Right hindlimb (tissue), 1 donor: Measurements from ENCODE around the gene MOSPD2.

Experiments
- DNase-seq: peaks from one replicate; pipeline ENCODE4 v3.0.0-alpha.2; 2018

Gene MOSPD2

DNA sequence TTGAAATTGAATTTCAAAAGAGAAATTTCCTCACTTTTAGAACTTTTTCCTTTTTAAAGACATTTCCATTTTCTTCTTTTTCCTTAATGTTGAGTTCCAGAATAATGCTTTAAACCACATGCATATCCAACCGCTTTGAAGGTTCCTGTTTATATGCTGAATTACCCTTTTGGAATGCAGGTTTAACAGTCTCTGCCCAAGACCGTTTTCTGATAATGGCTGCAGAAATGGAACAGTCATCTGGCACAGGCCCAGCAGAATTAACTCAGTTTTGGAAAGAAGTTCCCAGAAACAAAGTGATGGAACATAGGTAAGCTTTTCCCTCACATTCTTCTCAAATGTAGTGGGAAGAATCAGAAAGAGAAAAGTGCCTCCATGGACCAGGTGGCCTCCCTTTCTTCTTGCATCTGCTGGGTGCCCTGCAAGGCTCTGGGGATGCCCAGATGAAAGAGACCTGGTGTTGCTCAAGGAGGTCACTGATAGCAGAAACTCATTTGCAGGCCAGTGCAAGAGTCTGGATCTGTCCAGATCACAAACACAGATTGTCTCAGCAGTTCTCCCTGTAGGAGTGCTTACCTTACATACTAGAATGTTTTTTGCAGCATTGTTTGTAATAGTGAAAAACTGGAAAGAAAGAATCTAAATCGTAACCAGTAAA lies 42.9 kb downstream of the MOSPD2 start:
- no peak for DNase-seq

DNA sequence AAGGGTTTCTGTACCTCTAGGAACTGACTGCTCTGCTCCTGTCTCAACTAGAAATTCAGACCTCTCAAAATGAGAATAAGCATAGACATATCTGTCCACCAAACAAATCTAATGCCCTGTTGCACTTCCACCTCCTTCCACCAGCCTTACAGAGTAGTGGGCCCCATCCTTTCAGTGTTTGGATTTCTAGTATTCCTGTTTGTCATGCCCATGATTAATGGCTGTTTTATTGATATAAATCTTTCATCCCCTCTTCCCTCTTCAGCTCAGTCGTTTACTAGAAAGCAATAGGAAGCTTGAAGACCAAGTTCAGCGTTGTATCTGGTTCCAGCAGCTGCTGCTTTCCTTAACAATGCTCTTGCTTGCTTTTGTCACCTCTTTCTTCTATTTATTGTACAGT lies 46.2 kb downstream of the MOSPD2 start:
- DNase-seq: no peak

DNA sequence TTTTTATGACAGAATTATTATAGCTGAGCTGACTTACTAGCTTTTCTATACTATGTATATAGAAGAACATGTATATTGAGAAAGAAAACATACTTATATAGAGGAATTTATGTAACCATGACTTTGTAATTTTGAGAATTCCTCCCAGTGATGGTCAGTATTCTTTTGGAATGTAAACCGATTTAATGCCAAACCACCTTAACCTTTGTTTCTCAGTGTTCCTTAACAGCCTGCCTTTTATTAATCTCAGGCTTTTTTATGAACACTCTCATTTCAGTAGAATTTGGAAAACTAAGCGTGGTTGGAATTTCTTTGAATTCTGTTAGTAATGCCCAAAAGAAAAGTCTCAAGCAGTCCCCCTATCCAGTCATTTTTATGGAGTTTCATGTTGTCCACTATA lies 47.0 kb downstream of the MOSPD2 start:
- no peak for DNase-seq

DNA sequence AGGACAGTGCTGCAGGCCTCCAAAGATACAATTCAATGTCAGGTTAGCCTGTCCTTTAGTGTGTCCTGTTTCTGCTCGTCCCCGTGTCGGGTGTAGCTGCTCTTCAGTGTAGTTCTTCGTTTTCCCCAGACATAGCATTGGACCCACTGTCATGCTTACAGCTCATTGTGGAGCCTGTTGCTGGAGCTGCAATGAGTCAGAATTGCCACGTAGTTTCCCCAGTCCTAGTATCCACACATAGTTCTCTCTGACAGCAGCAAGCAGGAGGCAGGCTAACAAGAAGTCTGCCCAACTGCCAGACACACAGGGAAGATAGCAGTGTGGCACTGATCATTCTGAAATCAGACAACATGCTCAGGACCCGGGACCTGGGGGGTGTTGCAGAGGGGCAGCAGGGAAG lies 49.2 kb downstream of the MOSPD2 start:
- DNase-seq: no peak

DNA sequence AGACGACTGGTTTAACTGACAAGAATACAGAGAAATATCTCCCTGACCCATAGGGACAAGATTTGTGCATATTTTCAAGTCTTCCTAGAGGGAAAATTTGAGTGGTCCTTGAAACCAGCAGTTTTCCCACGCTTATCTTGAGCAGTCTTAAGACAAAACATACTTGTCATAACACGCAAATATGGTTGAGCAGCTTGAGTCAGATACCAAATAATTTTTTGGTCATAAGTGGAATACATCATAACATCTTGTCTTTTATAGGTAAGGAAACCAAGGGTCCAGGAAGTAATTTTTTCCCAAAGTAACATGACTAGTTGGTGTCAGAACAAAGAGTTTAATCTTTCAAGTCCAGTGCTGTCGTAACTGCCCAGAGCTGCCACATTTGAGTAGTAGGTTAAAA lies 50.5 kb downstream of the MOSPD2 start:
- no peak for DNase-seq

DNA sequence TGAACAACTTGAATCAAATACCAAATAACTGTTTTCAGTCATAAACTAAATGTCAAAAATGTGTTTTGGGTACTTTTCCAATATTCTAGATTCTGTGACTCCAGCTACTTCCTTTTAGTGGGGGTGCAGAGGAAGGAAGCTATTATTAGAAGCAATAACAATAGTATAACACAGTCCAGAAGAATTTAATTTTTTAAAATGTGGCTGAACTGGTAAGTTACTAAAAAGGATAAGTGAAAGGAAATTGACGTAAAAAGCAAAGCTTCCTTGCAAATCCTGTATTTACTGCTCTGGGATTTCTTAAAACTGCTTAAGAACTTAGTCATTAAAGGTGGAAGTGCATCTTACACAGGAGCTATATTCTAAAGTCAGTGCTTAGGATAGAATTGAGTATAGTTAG lies 53.2 kb downstream of the MOSPD2 start:
- no peak for DNase-seq

DNA sequence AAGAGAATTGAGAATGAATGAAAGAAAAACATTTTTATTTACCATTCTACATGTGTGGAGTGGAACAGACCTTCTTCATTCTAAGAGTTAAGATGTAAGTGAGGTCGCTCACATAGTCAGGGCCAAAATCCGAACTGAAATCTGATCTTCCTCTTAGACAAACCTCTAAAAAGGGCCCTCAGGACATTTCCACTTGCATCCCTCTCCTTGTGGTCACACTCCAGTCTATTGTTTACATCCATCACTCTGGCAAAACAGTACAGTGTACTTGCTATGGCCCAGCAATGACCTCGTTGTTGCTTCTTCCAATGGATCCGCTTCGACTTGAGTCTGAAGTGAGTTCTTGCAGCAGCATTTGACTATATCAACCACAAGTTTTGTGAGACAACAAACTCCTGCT lies 54.2 kb downstream of the MOSPD2 start:
- peak; percentile 17 for DNase-seq

DNA sequence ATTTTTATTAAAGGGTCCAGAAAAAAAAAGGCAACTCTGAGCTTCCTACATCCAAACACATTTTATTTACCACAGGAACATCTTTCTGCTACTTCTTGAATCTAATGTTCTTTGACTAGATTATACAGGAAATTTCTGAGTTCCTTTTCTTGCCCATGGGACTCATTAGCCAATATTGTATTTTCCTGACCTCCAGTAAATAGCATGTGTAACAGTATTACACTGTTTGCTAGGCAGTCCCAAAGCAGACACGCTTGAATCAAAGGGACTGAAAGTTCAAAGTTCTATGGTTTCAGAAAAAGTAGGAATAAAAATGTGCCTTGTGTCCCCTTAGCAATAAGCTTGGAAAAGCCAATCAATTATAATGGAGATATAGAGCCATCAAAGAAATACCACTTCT lies 57.4 kb downstream of the MOSPD2 start:
- no peak for DNase-seq

DNA sequence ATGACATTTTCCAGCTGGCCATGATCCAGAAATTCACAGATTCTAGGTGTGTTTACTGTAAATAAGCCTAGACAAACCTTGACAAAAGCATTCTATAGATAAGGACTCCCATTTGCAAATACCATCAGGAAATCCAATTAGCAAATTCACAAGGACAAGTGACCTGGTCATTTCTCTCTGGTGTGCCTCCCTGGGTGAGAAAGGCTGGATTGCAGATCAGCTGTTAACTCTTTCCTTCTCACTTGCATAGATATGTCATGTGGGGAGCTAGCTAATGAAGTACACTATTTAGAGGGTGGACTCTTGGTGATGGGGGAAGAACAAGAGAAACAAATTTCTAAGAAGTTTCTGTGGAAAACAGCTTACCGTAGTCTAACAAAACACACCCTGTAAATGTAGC lies 58.9 kb downstream of the MOSPD2 start:
- DNase-seq: no peak

DNA sequence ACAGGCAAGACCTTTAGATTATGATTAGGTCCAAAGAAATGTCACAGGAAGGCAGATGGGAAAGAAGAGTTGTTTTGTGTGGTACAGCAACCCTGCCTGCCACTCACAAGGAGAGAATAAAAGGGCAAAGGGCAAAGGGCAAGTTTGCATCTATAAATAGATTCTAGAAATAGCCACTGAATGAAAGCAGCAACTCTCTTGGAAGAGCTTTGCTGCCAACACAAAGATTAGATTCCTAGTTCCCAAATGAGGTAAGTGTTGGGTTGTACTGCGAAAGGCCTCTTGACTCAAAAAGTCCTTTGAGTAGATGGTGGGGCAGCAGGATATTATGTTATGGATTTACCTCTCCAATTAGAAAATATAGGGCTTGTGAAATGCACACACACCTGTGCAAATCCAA lies 61.2 kb downstream of the MOSPD2 start:
- DNase-seq: no peak

DNA sequence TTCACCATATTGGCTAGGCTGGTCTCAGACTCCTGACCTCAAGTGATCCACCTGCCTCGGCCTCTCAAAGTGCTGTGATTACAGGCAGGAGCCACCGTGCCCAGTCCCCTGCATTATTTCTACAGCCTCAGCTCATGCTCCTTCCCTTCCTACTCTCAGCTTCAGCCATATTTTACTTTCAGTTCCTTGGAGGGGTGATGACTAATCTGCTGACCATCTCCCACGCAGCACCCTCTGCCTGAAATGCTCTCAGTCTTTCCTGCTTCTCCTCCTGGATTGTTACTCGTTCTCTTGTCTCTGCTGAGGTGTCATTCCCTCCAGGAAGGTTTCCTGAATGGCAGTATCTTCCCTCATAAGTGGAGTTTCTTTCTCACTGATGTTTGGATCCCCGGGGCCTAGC lies 63.3 kb downstream of the MOSPD2 start:
- no peak for DNase-seq

DNA sequence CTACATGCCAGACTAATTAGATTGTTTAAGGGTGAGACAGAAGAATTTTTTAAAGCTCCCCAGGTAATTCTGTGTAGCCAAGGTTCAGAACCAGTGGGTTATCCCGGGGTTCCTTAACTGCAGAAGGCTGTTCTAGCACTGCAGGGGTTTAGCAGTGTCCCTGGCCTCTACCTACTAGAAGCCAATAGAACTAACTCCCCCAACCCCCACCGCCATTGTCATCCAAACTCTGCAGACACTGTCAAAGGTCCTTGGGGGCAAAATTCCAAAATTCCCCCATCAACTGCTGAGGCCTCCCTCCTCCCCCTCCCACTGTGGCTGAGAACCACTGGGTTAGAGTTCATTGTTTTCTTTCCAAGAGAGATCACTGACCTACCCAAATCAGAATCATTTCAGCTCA lies 66.4 kb downstream of the MOSPD2 start:
- DNase-seq: no peak

DNA sequence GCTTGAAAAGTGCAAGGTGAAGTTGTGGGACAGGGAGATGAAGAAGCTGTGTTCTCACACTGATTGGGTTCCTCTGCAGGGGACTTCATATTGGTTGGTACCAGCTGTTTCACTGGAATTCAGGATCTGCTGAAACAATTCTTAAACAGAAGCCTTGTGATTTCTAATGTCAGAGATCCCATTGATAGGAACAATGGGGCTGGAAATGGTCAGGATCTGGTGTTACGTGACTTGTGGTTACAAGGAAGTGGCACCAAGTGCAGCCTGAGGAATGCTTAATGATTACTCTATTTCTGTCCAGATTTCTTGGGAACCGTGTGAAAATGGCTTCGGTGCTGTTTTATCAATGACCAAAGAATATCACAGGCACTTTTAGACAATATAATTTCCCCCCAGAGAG lies 68.1 kb downstream of the MOSPD2 start:
- DNase-seq: no peak

DNA sequence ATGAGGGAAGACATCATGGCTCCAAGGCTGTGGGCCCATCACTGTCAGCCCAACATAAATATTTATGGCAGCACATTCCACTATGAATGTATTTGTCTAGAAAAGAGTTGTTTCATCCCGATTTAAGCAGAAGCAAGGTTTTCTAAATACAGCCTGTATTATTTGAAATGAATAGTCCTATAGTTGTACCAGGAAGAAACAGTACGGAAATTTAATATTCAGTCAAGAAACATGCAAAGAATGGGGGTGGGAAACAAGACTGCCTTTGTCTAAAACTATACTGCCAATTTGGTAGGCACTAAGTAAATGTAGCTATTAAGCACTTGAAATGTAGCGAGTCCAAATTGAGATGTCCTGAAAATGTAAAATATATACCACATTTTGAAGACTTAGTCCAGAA lies 69.1 kb downstream of the MOSPD2 start:
- DNase-seq: no peak

DNA sequence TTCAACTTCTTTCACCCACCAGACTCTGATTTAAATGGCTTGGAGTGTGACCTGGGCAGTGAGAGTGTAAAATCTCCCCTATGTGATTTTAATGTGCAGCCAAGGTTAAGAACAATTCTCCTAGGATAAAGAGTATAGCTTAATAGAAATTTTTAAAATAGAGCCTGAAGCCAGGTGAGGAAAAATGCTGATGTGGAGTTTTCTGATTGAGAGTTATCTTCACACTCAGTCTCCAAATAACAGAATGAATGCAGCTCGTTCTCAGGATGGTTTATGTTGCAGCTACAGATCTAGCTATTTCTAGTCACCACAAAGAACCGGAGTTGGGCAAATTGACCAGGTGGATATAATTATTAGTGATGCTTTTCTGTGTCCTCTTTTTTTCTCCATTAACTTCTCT lies 70.7 kb downstream of the MOSPD2 start:
- no peak for DNase-seq

DNA sequence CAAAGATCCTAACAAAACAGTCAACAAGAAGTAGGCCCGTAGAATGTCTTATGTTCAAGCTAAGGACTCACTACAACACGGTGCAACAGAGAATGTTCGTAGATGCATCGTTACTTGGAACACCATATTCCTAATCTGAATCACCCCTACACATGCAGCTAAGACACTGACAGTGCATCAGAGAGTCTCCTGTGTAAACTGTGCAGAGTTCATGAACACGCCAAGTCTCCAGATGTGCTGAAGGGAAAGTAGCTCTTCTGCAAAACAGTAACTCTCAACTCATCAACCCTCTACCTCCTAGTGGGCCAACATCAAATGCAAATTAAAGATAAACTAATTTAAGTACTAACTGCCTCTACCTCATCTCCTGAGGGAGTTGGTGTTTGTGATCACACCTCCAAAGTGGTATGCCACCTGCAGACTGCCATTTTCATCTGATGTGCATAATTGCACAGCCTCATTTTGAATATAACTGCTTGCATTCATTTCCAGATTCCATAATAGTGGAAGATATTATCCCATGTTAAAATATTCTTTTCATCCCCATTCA lies 73.5 kb downstream of the MOSPD2 start:
- no peak for DNase-seq

DNA sequence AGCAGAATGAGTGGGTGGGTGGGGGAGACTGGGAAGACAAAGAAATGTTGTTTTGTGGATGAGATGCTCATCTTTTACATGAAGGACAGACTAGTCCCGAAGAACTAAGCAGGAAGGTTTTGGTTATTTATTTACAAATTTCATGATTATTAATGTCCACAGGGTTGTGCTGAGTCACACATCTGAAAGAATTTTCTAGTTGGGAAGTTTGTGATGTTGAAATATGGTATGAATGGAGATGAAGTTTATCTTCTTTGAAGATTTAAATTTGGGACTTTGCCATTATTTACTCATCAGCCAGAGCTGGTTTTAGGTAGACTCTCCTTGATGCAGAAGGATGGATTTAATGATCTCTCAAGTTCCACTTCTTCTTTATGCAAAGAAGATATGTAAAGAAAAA lies 75.5 kb downstream of the MOSPD2 start:
- no peak for DNase-seq

DNA sequence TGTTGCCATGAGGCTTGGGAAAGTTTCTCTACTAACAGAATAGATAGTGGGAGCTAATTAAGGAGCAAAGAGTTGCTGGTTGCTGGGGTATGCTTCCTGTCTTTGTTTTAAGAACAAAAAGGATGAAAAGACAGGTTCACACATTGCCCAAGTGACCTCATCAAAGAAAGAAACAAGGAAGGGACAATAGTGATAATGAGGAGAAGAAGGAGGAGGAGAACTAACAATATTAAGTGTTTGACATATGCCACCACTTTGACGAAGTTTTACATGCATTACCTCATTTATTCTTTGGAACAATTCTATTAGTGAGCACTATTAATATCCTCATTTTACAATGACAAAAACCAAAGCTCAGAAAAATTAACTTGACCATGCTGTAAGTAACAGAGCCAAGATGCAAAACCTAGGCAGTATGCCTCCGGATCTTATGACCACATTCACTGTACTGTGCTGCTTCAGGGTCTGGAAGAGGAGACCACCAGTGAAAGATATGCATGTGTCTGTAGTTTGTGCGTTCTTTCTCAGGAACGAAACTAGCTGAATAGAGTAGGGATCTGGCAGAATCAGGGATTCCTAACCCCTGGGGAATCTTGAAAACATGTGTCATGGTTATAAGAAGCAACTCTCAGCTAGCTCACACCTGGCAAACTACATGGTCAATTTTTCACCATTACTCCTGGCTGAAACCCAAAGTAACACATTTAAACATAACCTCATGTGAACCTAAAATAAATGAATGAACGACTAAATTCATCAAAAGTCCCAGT lies 83.8 kb downstream of the MOSPD2 start:
- DNase-seq: no peak

DNA sequence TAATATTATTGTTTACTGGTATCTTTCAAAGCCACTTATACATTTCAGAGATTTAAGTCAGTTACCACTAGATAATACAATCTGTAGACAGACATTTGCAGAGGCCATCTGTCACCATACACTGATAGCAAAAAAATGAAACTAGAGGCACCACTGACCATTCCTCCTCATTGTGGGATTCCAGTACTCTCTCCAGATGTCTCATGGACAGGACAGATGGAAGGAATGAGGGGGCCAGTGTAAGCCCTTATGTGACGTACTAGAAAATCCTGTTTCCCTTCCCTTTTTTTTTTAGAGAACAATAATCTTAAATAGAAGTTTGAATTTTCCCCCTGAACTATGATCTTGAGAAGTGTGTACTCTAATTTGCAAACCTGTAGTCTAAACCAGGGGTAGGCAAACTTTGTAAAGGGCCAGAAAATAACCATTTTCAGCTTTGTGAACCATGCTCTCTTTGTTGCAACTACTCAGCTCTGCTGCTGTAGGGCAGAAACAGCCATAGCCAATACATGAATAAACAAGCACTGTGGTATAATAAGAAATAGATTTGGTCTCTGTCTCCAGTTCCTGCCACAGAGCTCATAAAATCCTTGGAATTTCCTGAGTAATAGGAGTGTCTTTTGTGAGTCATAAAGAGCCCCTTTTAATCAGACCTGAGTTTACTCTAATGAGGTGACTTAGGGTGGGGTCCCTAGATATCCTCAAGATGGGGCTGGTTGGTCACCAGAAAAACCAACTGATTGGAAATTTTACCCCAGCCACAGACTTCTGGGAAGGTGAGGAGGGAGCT lies 90.4 kb downstream of the MOSPD2 start:
- no peak for DNase-seq

DNA sequence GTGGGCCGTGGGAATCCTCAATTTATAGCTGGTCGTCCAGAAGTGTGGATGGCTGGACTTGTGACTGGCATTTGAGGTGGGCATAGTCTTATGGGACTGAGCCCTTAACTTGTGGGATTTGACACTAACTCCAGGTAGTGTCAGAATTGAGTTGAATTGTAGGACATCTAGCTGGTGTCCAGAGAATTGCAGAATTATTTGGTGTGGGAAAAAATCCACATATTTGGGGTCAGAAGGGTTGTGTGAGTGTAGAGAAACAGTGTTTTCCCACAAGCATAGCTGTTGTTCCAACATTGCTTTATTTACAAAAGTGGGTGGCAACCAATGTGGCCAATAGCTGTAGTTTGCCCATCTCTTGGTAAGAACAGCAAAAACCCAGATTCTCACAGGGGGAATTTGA lies 91.3 kb downstream of the MOSPD2 start:
- no peak for DNase-seq
